Measurements from ENCODE around the gene PIP5KL1. TPM values are rescaled to one million over a fixed set of nuclear protein-coding genes. Genes with fewer than 3 reads are reported as not detected.

The PIP5KL1 gene
- total and polyA plus RNA-seq, 2 of the 8 experiments (the other 6 are each of a cell fraction or from before 2014, with no cell fraction given), result 13.4 to 15.4 TPM

- Histone ChIP-seq H4K91ac (replicated peaks; ENCODE audit: insufficient read length, low read length) (no peak overlapping the region), H3K4ac (replicated peaks; ENCODE audit: insufficient read length, low read depth, low read length) (no peak overlapping the region), H3K79me1 (ENCODE audit: low read depth, low read length) (peaks cover 62% of the 10 kb centered on the region), H4K20me1 (replicated peaks in 1 of 2; ENCODE audit: control insufficient read depth in 1 of 2, insufficient read depth in 2 of 2, low read length in 2 of 2) (peaks cover 66 to 69% of the 10 kb centered on the region in 2 experiments), H3K4me1 (replicated peaks in 1 of 4; ENCODE audit: control insufficient read depth in 3 of 4, insufficient read depth in 4 of 4, low read length in 3 of 4) (peaks cover 4 to 63% (median 51%) of the 10 kb centered on the region in 4 experiments), H2AK5ac (ENCODE audit: low read depth, low read length) (peak overlapping the region; percentile 47; the same call in 1 of the 2 replicates), H3K27ac (ENCODE audit: low read depth, low read length) (no peak overlapping the region), H3K14ac (ENCODE audit: insufficient read length) (no peak overlapping the region), H3K36me3 (ENCODE audit: control insufficient read depth in 2 of 4, insufficient read depth in 4 of 4, low read length in 3 of 4) (no peaks in the 10 kb centered on the region), H4K8ac (ENCODE audit: extremely low read depth, insufficient read depth, low read length) (no peak overlapping the region), H2BK120ac (replicated peaks; ENCODE audit: low read depth, low read length) (no peak overlapping the region), H3K4me2 (ENCODE audit: insufficient read depth in 1 of 2, low read depth in 2 of 2, low read length in 2 of 2) (no peak overlapping the region), H2BK20ac (ENCODE audit: low read length) (no peak overlapping the region), H4K5ac (ENCODE audit: insufficient read length, low read depth, low read length) (no peak overlapping the region), H3K23ac (ENCODE audit: insufficient read length) (no peak overlapping the region), H3K9ac (replicated peaks in 1 of 4; ENCODE audit: extremely low read depth in 1 of 4, low read depth in 3 of 4, low read length in 3 of 4) (no peak overlapping the region), H2BK15ac (ENCODE audit: low read length) (peak overlapping the region; percentile 92; the same call in 1 of the 2 replicates), H3K4me3 (ENCODE audit: extremely low read depth in 1 of 4, insufficient read depth in 2 of 4, low read depth in 3 of 4, low read length in 4 of 4) (no peak overlapping the region), H3K79me2 (ENCODE audit: control insufficient read depth in 1 of 2, insufficient read depth in 2 of 2, low read length in 2 of 2) (peaks cover 22 to 99% of the 10 kb centered on the region in 2 experiments), H3K18ac (ENCODE audit: extremely low read depth, low read length) (no peak overlapping the region), H3K56ac (replicated peaks; ENCODE audit: insufficient read length, low read depth, low read length) (no peak overlapping the region), H2BK12ac (ENCODE audit: low read depth, low read length) (0 out of 2 replicates have a peak overlapping the region, but pooled peaks have one; percentile 27), H3K23me2 (ENCODE audit: low read depth, low read length) (peaks cover 5% of the 10 kb centered on the region; the same call in 1 of the 2 replicates), H3K27me3 (replicated peaks in 1 of 4; ENCODE audit: control insufficient read depth in 3 of 4, extremely low read depth in 1 of 4, insufficient read depth in 3 of 4, low read length in 3 of 4) (no peaks in the 10 kb centered on the region), H2AFZ (ENCODE audit: low read length) (no peak overlapping the region), H3K9me3 (ENCODE audit: insufficient read depth in 2 of 2, low read depth in 1 of 2, low read length in 1 of 2) (no peaks in the 10 kb centered on the region), H2BK5ac (ENCODE audit: low read depth, low read length) (peak overlapping the region; percentile 78; the same call in 1 of the 2 replicates)
- FAIRE-seq (no peak), DNase-seq (ENCODE audit: low read depth in 1 of 2, low spot score in 2 of 2) (no peak)
- TF ChIP-seq POLR2AphosphoS5 (IDR thresholded peaks at IDR 0.05; ENCODE audit: low read depth, low read length), result 0 out of 2 replicates have a peak, but pooled peaks have one; percentile 15
- TF ChIP-seq CREB1 (IDR thresholded peaks at IDR 0.05), result no peak
- CTCF ChIA-PET (ENCODE audit: partially characterized antibody), result interaction anchor here (0.7 to 7.6 kb wide), 12 partner anchors 9 to 150 kb away, joined by 3 to 55 read pairs (median 4); no protein-coding TSS in a partner anchor
- POLR2A ChIA-PET (ENCODE audit: partially characterized antibody), result interaction anchor here (0.9 to 1.3 kb wide), 3 partner anchors 12 to 31 kb away, joined by 3 to 4 read pairs (median 3); no protein-coding TSS in a partner anchor
- WGBS, 2 experiments (ENCODE audit: extremely low coverage in 1 of 2, insufficient coverage in 1 of 2, insufficient read length in 1 of 2, insufficient replicate concordance in 2 of 2, low coverage in 1 of 2, low lambda C conversion rate in 2 of 2, missing lambda C conversion rate in 1 of 2), result 79% methylated on average over 12 of the region's 12 CpGs; no CpG with 5 or more reads in 1 of the 2 experiments
Measured at GRCh38 chr9:127974001-127974768, 43.6 kb upstream of the PIP5KL1 start.
